ENCODE measurements around the gene OR2T10. TPM values are rescaled to one million over a fixed set of nuclear protein-coding genes. Genes with fewer than 3 reads are reported as not detected.
"Not testable (repeated sequence)": the region's sequence is repeated elsewhere in the genome, so short reads cannot be mapped to it uniquely, and the experiment has no call there.

OR2T10 gene
- total RNA-seq, 1 donor from 2014 or later, result not detected

DNA sequence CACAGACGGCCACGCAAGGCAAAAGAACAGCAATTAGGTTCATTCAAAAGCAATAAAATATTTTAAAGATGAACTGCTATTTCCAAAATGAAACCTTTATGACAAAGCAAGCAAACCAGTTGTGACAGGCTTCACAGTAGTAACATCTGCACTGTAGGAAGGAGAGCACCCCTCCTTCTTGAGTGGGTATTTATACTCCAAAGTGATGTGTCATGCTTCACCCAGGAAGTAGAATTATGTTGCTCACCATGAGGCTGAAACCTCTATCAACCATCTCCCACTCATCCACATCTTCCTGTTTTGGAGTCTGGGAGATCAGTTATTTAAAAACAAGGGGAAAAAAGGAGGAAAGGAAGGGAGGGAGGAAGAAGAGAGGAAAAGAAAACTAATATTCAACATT is 885 bp downstream of the OR2T10 start:
- no peak for DNase-seq (ENCODE audit: low read depth, low spot score)

DNA sequence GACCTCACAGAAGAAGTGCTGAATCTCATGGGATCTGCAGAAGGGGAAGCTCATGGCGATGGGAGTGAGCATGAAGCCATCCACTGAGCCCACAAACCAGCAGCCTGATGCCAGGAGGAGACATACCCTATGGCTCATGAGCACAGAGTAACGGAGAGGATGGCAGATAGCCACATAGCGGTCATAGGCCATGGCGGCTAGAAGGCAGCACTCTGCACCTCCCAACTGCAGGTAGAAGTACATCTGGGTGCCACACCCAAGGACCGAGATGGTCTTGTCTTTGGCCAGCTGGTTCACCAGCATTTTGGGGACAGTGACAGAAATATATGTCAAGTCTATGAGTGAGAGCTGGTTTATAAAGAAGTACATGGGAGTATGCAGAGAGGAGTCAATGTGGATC is 4.3 kb downstream of the OR2T10 start:
- no peak for DNase-seq (ENCODE audit: low read depth, low spot score)

DNA sequence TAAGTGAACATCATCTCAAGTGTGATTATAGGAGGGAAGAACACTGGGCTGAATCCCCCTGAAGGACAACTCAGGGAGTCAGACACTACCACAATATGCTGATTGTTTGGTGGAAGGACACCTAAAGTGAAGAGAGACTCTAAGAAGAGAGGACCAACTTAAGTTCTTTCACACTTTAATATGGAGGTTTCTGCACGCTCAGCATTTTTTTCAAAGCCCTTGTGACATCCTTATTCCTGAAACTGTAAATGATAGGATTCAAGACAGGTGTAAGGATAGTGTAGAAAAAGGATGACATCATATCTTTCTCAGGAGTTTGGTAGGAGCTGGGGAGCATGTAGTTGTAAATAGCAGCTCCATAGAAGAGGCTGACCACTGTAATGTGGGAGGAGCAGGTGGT is 4.8 kb downstream of the OR2T10 start:
- no peak for DNase-seq (ENCODE audit: low read depth, low spot score)

DNA sequence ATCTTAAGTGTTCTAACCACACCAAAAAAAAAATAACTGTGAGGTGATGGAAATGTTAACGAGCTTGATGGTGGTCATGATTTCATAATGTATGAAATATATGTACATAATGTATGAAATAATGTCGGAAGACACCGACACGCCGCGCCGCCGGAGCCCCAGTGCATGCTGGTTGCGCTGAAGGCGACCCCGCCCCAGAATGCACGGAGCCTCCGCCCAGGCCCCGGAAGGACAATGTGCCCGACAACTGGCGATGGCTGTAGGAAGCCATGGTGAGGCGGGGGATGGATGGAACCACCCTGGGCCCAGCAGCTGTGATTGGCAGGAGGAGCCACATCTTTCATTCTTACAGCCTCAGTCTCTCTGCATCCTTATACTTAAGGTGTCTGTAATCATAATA is 7.4 kb downstream of the OR2T10 start:
- DNase-seq (ENCODE audit: low read depth, low spot score), result no peak

DNA sequence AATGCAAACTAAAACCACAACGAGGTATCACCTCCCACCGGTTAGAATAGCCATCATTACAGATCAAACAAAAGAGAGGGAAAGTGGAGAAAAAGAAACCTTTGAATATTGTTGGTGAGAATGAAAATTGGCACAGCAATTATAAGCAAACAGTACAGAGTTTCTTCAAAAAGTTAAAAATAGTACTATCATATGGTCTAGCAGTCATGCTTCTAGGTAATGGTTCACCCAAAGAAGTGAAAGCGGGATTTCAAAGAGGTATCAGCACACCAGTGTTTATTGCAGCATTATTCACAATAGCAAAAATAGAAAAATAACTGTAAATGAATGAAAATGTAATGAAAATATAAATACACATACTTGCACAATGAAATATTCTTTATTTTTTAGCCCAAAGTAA is 8.2 kb downstream of the OR2T10 start:
- no peak for DNase-seq (ENCODE audit: low read depth, low spot score)

DNA sequence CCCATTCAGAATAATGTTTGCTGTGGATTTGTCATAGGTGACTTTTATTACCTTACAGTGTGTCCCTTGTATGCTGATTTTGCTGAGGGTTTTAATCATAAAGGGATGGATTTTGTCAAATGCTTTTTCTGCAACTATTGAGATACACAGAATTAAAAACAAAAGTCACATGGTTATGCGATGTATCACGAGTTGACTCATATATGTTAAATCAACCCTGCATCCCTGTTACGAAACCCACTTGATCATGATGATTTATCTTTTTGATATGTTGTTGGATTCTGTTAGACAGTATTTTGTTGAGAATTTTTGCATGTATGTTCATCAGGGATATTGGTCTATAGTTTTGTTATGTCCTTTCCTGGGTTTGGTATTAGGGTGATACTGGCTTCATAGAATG is 12.2 kb downstream of the OR2T10 start:
- no peak for DNase-seq (ENCODE audit: low read depth, low spot score)

DNA sequence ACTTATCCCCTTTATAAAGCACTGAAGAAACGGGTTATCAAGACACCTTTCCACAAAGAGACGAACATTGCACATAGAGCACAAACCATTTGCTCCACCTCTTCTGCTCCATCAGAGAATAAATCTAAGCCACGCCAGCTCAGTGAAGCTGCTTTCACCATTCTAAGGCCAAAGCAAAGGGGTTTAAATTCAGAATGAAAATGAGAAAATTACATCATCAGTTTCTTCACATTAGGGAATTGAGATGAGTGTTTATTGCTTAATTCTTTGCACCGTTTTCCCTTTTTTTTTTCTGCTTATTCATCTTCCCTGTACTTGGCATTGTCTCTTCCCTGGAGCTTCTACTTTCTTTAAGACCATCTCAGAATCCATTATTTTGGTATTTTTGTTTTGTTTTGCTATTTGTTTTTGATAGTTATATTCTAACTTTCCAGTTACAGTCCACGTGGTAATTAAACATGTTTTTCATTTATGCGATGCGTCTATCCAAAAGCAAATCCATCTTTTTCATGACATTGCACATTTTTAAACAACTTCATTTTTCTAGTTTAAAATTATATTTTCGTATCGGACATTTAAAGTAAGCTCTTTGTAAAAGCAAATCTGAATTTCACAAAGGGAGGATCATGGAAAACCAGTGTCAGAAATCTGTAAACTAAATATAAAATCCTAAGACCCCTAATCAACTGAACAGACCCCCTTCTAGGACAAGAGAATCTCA is 21.1 kb downstream of the OR2T10 start:
- DNase-seq (ENCODE audit: low read depth, low spot score), result no peak

DNA sequence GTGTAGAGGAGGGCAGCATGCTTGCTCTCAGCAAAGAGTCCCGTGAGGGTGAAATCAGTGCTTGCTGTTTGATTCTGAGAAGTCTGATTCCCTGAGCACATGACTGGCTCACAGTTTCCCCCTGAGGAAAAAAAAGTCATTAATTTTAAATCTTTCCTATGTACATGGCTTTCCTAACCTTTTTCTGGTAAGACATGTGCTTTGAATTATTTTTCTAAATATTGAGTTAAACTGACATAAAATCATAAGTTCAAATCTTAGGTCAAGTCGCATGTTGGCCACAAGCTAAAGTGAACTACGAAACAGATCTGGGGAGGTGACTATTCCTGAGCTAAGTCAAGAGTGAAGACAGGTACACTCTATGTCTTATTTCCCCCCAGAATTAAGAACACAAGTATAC is 22.8 kb downstream of the OR2T10 start, which contains the start of gene OR2T34:
Gene OR2T34 (minus strand): TSS at position 101 of the 400 bp plus-strand sequence. CDS start 0 bp downstream, at position 101.
- not testable (repeated sequence) for DNase-seq (ENCODE audit: low read depth, low spot score)

DNA sequence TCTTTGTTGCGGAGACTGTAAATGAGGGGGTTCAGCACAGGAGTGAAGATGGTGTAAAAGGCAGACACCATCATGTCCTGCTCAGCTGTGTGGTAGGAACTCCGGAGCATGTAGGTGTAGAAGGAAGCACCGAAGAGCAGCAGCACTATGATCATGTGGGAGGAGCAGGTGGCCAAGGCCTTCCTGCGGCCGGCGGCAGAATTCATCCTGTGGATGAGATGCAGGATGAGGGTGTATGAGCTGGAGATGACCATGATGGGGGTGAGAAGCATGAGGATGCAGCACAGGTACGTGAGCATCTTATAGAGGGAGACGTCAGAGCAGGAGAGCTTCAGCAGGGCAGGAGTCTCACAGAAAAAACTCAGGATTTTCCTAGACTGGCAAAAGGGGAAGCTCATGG is 23.6 kb downstream of the OR2T10 start:
- DNase-seq (ENCODE audit: low read depth, low spot score), result not testable (repeated sequence)

DNA sequence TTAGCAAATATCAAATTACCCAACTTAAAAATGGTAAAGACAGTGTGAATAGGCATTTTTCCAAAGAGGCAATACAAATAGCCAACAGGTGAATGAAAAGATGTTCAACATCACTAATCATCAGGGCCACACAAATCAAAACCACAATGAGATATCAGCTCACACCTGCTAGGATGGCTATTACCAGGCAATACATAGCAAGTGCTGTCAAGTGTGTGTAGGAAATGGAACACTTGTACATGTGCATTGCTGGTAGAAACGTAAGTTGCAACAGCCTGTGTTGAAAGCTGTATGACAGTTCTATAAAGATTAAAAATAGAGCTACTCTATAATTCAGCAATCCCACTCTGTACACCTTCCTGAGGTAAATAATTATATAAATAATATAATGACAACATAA is 25.5 kb downstream of the OR2T10 start:
- DNase-seq (ENCODE audit: low read depth, low spot score), result not testable (repeated sequence)

DNA sequence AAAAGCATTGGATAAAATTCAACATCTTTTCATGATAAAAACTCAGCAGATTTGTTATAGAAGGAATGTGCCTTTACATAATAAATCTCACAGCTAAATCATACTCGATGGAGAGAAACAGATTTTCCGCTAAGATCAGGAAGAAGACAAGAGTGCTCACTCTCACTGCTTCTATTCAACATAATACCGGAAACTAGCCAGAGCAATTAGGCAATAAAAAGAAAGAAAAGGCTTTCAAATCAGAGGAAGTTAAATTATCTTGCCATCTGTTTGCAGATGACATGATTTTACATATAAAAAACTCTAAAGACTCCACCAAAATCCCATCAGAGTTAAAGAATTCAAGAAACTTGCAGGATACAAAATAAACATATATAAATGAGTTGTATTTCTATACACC is 26.7 kb downstream of the OR2T10 start:
- not testable (repeated sequence) for DNase-seq (ENCODE audit: low read depth, low spot score)

DNA sequence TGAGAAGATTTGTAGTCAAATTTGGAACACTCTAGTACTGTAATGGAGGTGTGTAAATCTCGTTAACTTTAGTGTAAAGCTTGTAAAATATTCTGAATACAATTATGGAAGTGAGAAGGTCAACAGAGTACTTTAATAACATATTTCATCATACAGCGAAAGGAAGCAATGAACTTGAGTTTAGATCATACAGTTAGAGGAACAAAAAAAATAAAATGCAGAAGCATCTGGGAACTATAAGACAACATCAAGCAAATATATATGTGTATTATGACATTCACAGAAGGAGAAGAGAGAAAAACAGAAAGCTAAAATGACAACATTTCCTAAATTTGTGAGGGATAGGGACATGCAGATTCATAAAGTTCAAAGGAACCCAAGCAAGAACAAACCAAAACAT is 28.5 kb downstream of the OR2T10 start:
- not testable (repeated sequence) for DNase-seq (ENCODE audit: low read depth, low spot score)

DNA sequence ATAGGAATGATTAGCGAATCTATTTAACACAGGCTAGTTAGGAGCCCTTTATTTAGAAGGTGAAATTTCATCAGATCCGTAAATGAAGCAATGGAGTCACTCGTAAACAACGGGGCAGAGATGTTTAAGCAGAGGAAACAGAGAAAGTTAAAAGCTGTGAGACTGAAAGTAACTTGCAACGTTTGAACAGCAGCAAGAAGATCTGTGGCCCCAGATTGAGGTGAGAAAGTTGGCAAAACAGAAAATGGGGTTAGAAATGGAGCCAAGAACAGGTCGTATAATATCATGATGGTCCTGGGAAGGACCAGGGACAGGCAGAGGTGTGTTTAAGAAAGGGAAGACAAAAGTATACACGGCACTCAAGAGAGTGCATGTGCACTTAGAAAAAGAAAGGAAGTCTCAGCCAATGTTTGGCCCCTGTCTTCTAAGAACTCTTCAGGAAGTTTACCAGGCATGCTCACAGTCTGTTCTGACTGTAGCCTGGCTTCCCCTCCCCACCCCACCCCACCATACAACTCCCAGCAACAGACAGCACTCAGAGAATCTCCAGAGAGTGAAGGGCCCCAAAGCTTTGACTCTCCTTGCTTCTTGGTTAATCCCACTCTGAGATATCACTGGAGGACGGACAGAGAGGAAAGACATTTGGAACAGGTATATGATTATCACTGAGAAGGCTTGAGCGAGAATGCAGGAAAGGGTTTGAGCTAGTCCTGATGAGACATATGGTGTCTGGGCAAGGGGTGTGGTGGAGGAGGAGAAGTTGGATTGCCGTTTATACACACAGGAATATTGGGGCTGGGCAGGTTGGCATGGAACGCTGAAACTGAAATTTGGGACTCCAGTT is 31.7 kb downstream of the OR2T10 start:
- DNase-seq (ENCODE audit: low read depth, low spot score), result not testable (repeated sequence)

DNA sequence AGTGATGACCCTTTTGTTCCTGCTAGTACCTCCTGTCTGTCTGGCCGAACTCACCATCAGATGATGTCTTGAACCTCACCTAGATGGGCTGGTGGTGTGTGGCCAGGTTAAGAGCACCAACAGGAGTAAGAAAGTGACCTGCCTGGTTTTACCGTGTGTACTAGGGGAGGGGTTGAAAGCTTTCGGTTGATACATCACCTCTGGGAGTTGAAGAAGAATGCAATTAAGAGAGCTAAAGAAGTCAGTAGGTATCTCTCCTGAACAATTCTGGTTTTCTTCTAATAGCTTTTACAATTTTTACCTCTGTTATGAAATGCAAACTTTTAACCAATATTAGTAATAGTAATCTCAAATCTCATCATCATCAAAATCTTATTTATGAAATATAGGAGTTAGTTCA is 34.8 kb downstream of the OR2T10 start, which contains the start of gene OR2T29:
Gene OR2T29 (minus strand): TSS at position 101 of the 400 bp plus-strand sequence. CDS start 3,281 bp downstream, outside the sequence.
- DNase-seq (ENCODE audit: low read depth, low spot score), result not testable (repeated sequence)

DNA sequence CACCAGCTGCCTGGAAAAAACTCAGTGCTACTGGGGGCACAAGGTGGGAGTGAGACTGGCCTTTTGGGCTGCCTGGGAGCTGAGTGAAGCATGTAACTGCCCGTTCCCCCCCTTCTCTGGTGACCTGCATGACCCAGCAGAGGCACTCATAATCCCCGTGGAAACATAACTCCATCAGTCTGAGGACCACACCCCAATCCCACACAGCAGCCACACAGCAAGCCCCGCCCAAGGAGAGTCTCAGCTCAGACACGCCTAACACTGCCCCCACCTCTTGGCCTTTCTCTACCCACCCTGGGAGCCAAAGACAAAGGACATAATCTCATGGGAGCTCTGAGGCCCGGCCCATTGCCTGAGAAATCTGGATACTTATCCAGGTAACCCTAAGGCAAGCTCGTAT is 46.5 kb downstream of the OR2T10 start:
- not testable (repeated sequence) for DNase-seq (ENCODE audit: low read depth, low spot score)

DNA sequence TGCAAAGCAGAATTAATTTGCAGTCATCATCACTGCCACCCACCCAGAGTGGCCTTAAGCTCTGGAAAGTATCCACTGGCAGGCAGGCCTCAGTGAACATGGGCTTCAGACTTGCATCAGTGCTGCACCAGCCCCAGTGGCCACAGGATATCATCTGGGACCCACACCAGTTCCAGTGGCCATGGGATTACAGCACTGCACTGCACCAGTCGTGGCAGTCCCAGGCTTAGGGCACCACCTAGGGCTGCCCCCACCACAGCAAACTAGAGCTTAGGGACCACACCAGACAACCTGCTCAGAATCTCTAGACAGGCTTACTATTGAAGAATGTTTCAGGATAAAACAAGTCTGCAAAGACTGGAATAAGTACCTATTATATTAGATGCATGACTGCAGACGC is 50.1 kb downstream of the OR2T10 start:
- DNase-seq (ENCODE audit: low read depth, low spot score), result not testable (repeated sequence)

Other genes starting within 250 kb of the OR2T10 start
- not detected in 2 replicates for gene OR14C36, start 248.9 kb downstream of the OR2T10 start, total RNA-seq
- gene OR2T4, start 236.0 kb downstream of the OR2T10 start, total RNA-seq, result not detected in 2 replicates
- not detected in 2 replicates for gene OR2T6, start 222.0 kb downstream of the OR2T10 start, total RNA-seq
- gene OR2T1, start 194.7 kb downstream of the OR2T10 start, total RNA-seq, result not detected in 2 replicates
- gene OR2T2, start 152.1 kb downstream of the OR2T10 start, total RNA-seq, result not detected in 2 replicates
- not detected in 2 replicates for gene OR2T3, start 124.3 kb downstream of the OR2T10 start, total RNA-seq
- gene OR2T5, start 109.1 kb downstream of the OR2T10 start, total RNA-seq, result not detected in 2 replicates
- gene OR2G6, start 89.6 kb downstream of the OR2T10 start, total RNA-seq, result not detected in 2 replicates
- not detected in 2 replicates for gene OR2T29, start 34.9 kb downstream of the OR2T10 start, total RNA-seq
- gene OR2T34, start 22.9 kb downstream of the OR2T10 start, total RNA-seq, result not detected in 2 replicates
- gene OR2T11, start 37.4 kb upstream of the OR2T10 start, total RNA-seq, result not detected in 2 replicates
- gene OR2T35, start 47.6 kb upstream of the OR2T10 start, total RNA-seq, result not detected in 2 replicates
- not detected in 2 replicates for gene OR2T27, start 57.8 kb upstream of the OR2T10 start, total RNA-seq
- gene OR14I1, start 105.1 kb upstream of the OR2T10 start, total RNA-seq, result not detected in 2 replicates
- not detected in 2 replicates for gene LYPD8, start 158.1 kb upstream of the OR2T10 start, total RNA-seq
- 27.2 and 34.8 TPM in 2 replicates for gene SH3BP5L, start 228.2 kb upstream of the OR2T10 start, total RNA-seq
- gene ZNF672, start 240.5 kb upstream of the OR2T10 start, total RNA-seq, result 21.5 and 21.7 TPM in 2 replicates